HepG2 (cell line): ENCODE results near the gene ATP9A. TPM values are rescaled to one million over a fixed set of nuclear protein-coding genes. Genes with fewer than 3 reads are reported as not detected.

Experiments used
- ESRRA ChIP-seq: sonication (generic); formaldehyde crosslinking; IDR thresholded peaks from 2 replicates; pipeline ENCODE4 v1.5.1; 2020; ENCODE audit warnings: mild to moderate bottlenecking, low read depth, missing genetic modification reagents
- GATAD1 ChIP-seq: IDR thresholded peaks from 2 replicates; pipeline ENCODE4 v1.6.1; 2016; ENCODE audit warnings: missing genetic modification reagents, missing compliant biosample characterization
- IKZF1 ChIP-seq: fragments of 450-650 bp; IDR thresholded peaks from 2 replicates; pipeline ENCODE4 v1.7.1; 2016
- IRX3 ChIP-seq: sonication (generic); formaldehyde crosslinking; IDR thresholded peaks from 2 replicates; pipeline ENCODE4 v1.8.1; 2023; ENCODE audit warnings: mild to moderate bottlenecking, low read depth, missing genetic modification reagents, borderline replicate concordance
- JDP2 ChIP-seq: sonication (generic); formaldehyde crosslinking; IDR thresholded peaks from 2 replicates; pipeline ENCODE4 v1.8.1; 2022; ENCODE audit warnings: missing genetic modification reagents, borderline replicate concordance
- NFKB2 ChIP-seq: sonication (generic); formaldehyde crosslinking; IDR thresholded peaks from 2 replicates; pipeline ENCODE4 v1.4.0; 2020; ENCODE audit warnings: missing genetic modification reagents, borderline replicate concordance
- RBAK ChIP-seq: sonication (generic); formaldehyde crosslinking; IDR thresholded peaks from 2 replicates; pipeline ENCODE4 v1.5.1; 2020; ENCODE audit warnings: mild to moderate bottlenecking, missing genetic modification reagents
- REL ChIP-seq: sonication (generic); formaldehyde crosslinking; conservative IDR thresholded peaks from 2 replicates; pipeline ENCODE4 v1.8.0; 2022; ENCODE audit warnings: mild to moderate bottlenecking, missing genetic modification reagents, moderate library complexity
- SOX13 ChIP-seq, 3 experiments: fragments of 450-650 bp in 1 of 3; sonication (generic) in 1 of 3; formaldehyde crosslinking in 1 of 3; IDR thresholded peaks in 2 of 3; conservative IDR thresholded peaks in 1 of 3; 2 replicates each; pipeline versions ENCODE4 v1.5.0 to v1.6.1; 2016 to 2020; ENCODE audit warnings: antibody characterized with exemption in 1 of 3, mild to moderate bottlenecking in 1 of 3, missing compliant biosample characterization in 1 of 3, missing genetic modification reagents in 1 of 3, moderate library complexity in 1 of 3
- SP2 ChIP-seq: sonication (generic); formaldehyde crosslinking; IDR thresholded peaks from 2 replicates; pipeline ENCODE4 v1.5.1; 2020; ENCODE audit warnings: mild to moderate bottlenecking, missing genetic modification reagents
- TAF1 ChIP-seq: sonication (generic); formaldehyde crosslinking; IDR thresholded peaks from 2 replicates; pipeline ENCODE4 v1.4.0; 2020; ENCODE audit warnings: missing genetic modification reagents
- THAP9 ChIP-seq: sonication (generic); formaldehyde crosslinking; IDR thresholded peaks from 2 replicates; pipeline ENCODE4; 2020; ENCODE audit warnings: missing genetic modification reagents, mild to moderate bottlenecking, borderline replicate concordance
- ZBTB7A ChIP-seq: sonication (generic); formaldehyde crosslinking; IDR thresholded peaks from 2 replicates; pipeline ENCODE4 v1.8.0; 2022; ENCODE audit warnings: mild to moderate bottlenecking, missing genetic modification reagents
- ZFP36L2 ChIP-seq: sonication (generic); formaldehyde crosslinking; IDR thresholded peaks from 2 replicates; pipeline ENCODE4 v1.4.0; 2020; ENCODE audit warnings: missing genetic modification reagents
- ZFP41 ChIP-seq: sonication (generic); formaldehyde crosslinking; IDR thresholded peaks from 2 replicates; pipeline ENCODE4 v1.4.0; 2020; ENCODE audit warnings: mild to moderate bottlenecking, missing genetic modification reagents, borderline replicate concordance
- ZFP91 ChIP-seq: sonication (generic); formaldehyde crosslinking; IDR thresholded peaks from 2 replicates; pipeline ENCODE4 v1.9.0; 2022; ENCODE audit warnings: missing genetic modification reagents, mild to moderate bottlenecking, borderline replicate concordance
- ZNF24 ChIP-seq: fragments of 450-650 bp; IDR thresholded peaks from 2 replicates; pipeline ENCODE4 v1.6.1; 2017; ENCODE audit warnings: antibody characterized with exemption, mild to moderate bottlenecking
- ZNF282 ChIP-seq: fragments of 450-650 bp; IDR thresholded peaks from 2 replicates; pipeline ENCODE4 v1.6.1; 2018; ENCODE audit not compliant: partially characterized antibody
- ZNF503 ChIP-seq: sonication (generic); formaldehyde crosslinking; IDR thresholded peaks from 2 replicates; pipeline ENCODE4 v1.4.0; 2020; ENCODE audit warnings: missing genetic modification reagents
- ZNF614 ChIP-seq: IDR thresholded peaks from 2 replicates; pipeline ENCODE4 v1.6.1; 2018; ENCODE audit warnings: missing biosample characterization, missing genetic modification reagents, inconsistent platforms, borderline replicate concordance
- ZNF724P ChIP-seq: sonication (generic); formaldehyde crosslinking; IDR thresholded peaks from 2 replicates; pipeline ENCODE4 v1.8.0; 2022; ENCODE audit warnings: missing genetic modification reagents, borderline replicate concordance
- polyA plus RNA-seq, 8 experiments: library from polyadenylated mRNA; depleted of rRNA in 3 of 8; stranded (reverse) in 7 of 8; unstranded in 1 of 8; fragments of >200 nt; fragmentation: Illumina TruSeq in 4 of 8; extraction: Trizol in 4 of 8; gene quantifications; 2 replicates each; pipeline versions ENCODE4 v1.2.1 to v1.2.3, GENCODE V29; 2011 to 2016; ENCODE audit warnings: low read depth in 4 of 8, missing spikeins in 1 of 8, mixed read lengths in 1 of 8; ENCODE audit not compliant: insufficient read depth in 1 of 8
- total RNA-seq, 5 experiments: library from RNA; depleted of rRNA; stranded (reverse); fragments of >200 nt; fragmentation: Illumina TruSeq; extraction: Trizol; gene quantifications; 2 replicates each; pipeline ENCODE4 v1.2.3, GENCODE V29; 2016; ENCODE audit warnings: low read depth in 1 of 5
- TF ChIP-seq, protein P1 (sequence below): sonication (generic); formaldehyde crosslinking; IDR thresholded peaks from 2 replicates; pipeline ENCODE4 v1.8.0; 2022; ENCODE audit warnings: mild to moderate bottlenecking, missing genetic modification reagents, moderate library complexity
- TF ChIP-seq, protein P2 (sequence below): sonication (generic); formaldehyde crosslinking; IDR thresholded peaks from 2 replicates; pipeline ENCODE4 v1.4.0; 2020; ENCODE audit warnings: mild to moderate bottlenecking, missing genetic modification reagents

ATP9A gene
- total and polyA plus RNA-seq, 2 of the 13 experiments (the other 11 are each of a cell fraction or from before 2014, with no cell fraction given) = 11.8 to 18.5 TPM

- TF ChIP-seq ZBTB7A (no peak), NFKB2 (CRISPR knock-in tag) (no peak), ZNF282 (no peak), GATAD1 (no peak), IRX3 (CRISPR knock-in tag) (no peak), ESRRA (no peak), ZFP41 (no peak), ZFP36L2 (CRISPR knock-in tag) (no peak), IKZF1 (no peak), THAP9 (CRISPR knock-in tag) (no peak), REL (CRISPR knock-in tag) (no peak), ZNF724P (CRISPR knock-in tag) (no peak), RBAK (CRISPR knock-in tag) (no peak), TAF1 (no peak), SP2 (CRISPR knock-in tag) (no peak), ZFP91 (CRISPR knock-in tag) (no peak), ZNF503 (no peak), JDP2 (CRISPR knock-in tag) (no peak), ZNF24 (no peak), ZNF614 (CRISPR knock-in tag) (peak; percentile 40; the same call in 1 of the 2 replicates), SOX13 (IDR thresholded peaks at IDR 0.05) (no peak), SOX13 (CRISPR knock-in tag; conservative IDR thresholded peaks at IDR 0.05 in 1 of 2, IDR thresholded peaks at IDR 0.05 in 1 of 2) (no peak)
- TF ChIP-seq, protein P1, sequence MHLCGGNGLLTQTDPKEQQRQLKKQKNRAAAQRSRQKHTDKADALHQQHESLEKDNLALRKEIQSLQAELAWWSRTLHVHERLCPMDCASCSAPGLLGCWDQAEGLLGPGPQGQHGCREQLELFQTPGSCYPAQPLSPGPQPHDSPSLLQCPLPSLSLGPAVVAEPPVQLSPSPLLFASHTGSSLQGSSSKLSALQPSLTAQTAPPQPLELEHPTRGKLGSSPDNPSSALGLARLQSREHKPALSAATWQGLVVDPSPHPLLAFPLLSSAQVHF (CRISPR knock-in tag) = no peak
- TF ChIP-seq, protein P2, sequence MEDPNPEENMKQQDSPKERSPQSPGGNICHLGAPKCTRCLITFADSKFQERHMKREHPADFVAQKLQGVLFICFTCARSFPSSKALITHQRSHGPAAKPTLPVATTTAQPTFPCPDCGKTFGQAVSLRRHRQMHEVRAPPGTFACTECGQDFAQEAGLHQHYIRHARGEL = no peak
These were observed 47.3 kb upstream of the ATP9A start (continued) for GRCh38 chr20:51815383-51816076.
